Breast epithelium (tissue), 3 donors: ENCODE measurements around the gene OCIAD2.

ENCODE experiments used
- CTCF ChIP-seq, 3 donors: fragments of 450-650 bp; IDR thresholded peaks; one replicate each; pipeline ENCODE4 v1.5.1; 2016 to 2017; ENCODE audit warnings: antibody characterized with exemption in 3 of 3, mild to moderate bottlenecking in 3 of 3, moderate library complexity in 3 of 3
- POLR2A ChIP-seq: fragments of 450-650 bp; IDR thresholded peaks from one replicate; pipeline ENCODE4 v1.6.1; 2016; ENCODE audit warnings: antibody characterized with exemption, mild to moderate bottlenecking, moderate library complexity

- no peak for TF ChIP-seq CTCF (IDR thresholded peaks at IDR 0.05)
- TF ChIP-seq POLR2A = no peak
These were observed 38.2 kb upstream of the OCIAD2 start for GRCh38 chr4:48944756-48945241.
